H9 (cell line): Measurements from ENCODE around the gene DAAM2. TPM values are rescaled to one million over a fixed set of nuclear protein-coding genes. Genes with fewer than 3 reads are reported as not detected.

Experiments
- DNase-seq: peaks from one replicate; pipeline ENCODE4 v3.0.0-alpha.2; 2017
- H2AFZ ChIP-seq: one replicate; pipeline ENCODE4 v1.6.1; 2013; ENCODE audit warnings: mild to moderate bottlenecking, low read length, control low read depth, moderate library complexity
- H2AK5ac ChIP-seq: 2 replicates; pipeline ENCODE4 v1.6.1; 2013; ENCODE audit warnings: low read length, control low read depth, mixed read lengths; ENCODE audit not compliant: insufficient read length
- H2BK120ac ChIP-seq: one replicate; pipeline ENCODE4 v1.6.1; 2013; ENCODE audit warnings: low read depth, mild to moderate bottlenecking, low read length, control low read depth, inconsistent platforms; ENCODE audit not compliant: poor library complexity, severe bottlenecking
- H2BK12ac ChIP-seq: 2 replicates; pipeline ENCODE4 v1.6.1; 2013; ENCODE audit warnings: low read length, control low read depth, mixed read lengths, low read depth; ENCODE audit not compliant: insufficient read length
- H2BK15ac ChIP-seq: 2 replicates; pipeline ENCODE4 v1.6.1; 2013; ENCODE audit warnings: low read depth, low read length, control low read depth
- H2BK20ac ChIP-seq: one replicate; pipeline ENCODE4 v1.6.1; 2013; ENCODE audit warnings: low read depth, mild to moderate bottlenecking, low read length, control low read depth, inconsistent platforms; ENCODE audit not compliant: poor library complexity, severe bottlenecking
- H2BK5ac ChIP-seq: 2 replicates; pipeline ENCODE4 v1.6.1; 2013; ENCODE audit warnings: low read length, control low read depth, mixed read lengths; ENCODE audit not compliant: insufficient read length
- H3K14ac ChIP-seq: 2 replicates; pipeline ENCODE4 v1.6.1; 2013; ENCODE audit warnings: low read length, control low read depth; ENCODE audit not compliant: insufficient read depth
- H3K18ac ChIP-seq: 2 replicates; pipeline ENCODE4 v1.6.1; 2013; ENCODE audit warnings: low read depth, mild to moderate bottlenecking, mixed read lengths, low read length, control low read depth; ENCODE audit not compliant: insufficient read length
- H3K23ac ChIP-seq: 2 replicates; pipeline ENCODE4 v1.6.1; 2013; ENCODE audit warnings: low read length, control low read depth, mixed read lengths, low read depth; ENCODE audit not compliant: insufficient read length
- H3K23me2 ChIP-seq: 2 replicates; pipeline ENCODE4 v1.6.1; 2013; ENCODE audit warnings: low read depth, mild to moderate bottlenecking, mixed read lengths, low read length, control low read depth; ENCODE audit not compliant: insufficient read length, poor library complexity, severe bottlenecking
- H3K27ac ChIP-seq: 2 replicates; pipeline ENCODE4 v1.5.1; 2013; ENCODE audit warnings: low read length, control low read depth, mixed read lengths, low read depth; ENCODE audit not compliant: insufficient read length
- H3K27me3 ChIP-seq: 2 replicates; pipeline ENCODE4 v1.6.1; 2013; ENCODE audit warnings: low read length, control low read depth, inconsistent platforms; ENCODE audit not compliant: insufficient read depth
- H3K4ac ChIP-seq: 2 replicates; pipeline ENCODE4 v1.6.1; 2013; ENCODE audit warnings: low read depth, mild to moderate bottlenecking, control low read depth, inconsistent platforms, low read length, moderate library complexity
- H3K4me1 ChIP-seq: 2 replicates; pipeline ENCODE4 v1.6.1; 2013; ENCODE audit warnings: low read length, control low read depth, inconsistent platforms; ENCODE audit not compliant: insufficient read depth
- H3K4me2 ChIP-seq: 2 replicates; pipeline ENCODE4 v1.6.1; 2013; ENCODE audit warnings: low read length, control low read depth, mixed read lengths; ENCODE audit not compliant: insufficient read length, insufficient read depth
- H3K56ac ChIP-seq: 2 replicates; pipeline ENCODE4 v1.6.1; 2013; ENCODE audit warnings: low read depth, mild to moderate bottlenecking, mixed read lengths, low read length, control low read depth; ENCODE audit not compliant: insufficient read length
- H3K79me1 ChIP-seq: 2 replicates; pipeline ENCODE4 v1.6.1; 2013; ENCODE audit warnings: low read depth, mild to moderate bottlenecking, moderate library complexity, low read length, control low read depth, inconsistent platforms; ENCODE audit not compliant: insufficient read depth, poor library complexity, severe bottlenecking
- H3K79me2 ChIP-seq: 2 replicates; pipeline ENCODE4 v1.6.1; 2013; ENCODE audit warnings: low read length, control low read depth, inconsistent platforms; ENCODE audit not compliant: insufficient read depth
- H3K9ac ChIP-seq: 2 replicates; pipeline ENCODE4 v1.6.1; 2013; ENCODE audit warnings: low read length, control low read depth, mixed read lengths; ENCODE audit not compliant: insufficient read length; ENCODE audit errors: extremely low read depth
- H3K9me3 ChIP-seq: one replicate; pipeline ENCODE4 v1.6.1; 2013; ENCODE audit warnings: low read depth, low read length, inconsistent platforms; ENCODE audit not compliant: control insufficient read depth
- H3T11ph ChIP-seq: one replicate; pipeline ENCODE4 v1.6.1; 2013; ENCODE audit warnings: mild to moderate bottlenecking, low read length, control low read depth, inconsistent platforms
- H4K20me1 ChIP-seq: one replicate; pipeline ENCODE4 v1.6.1; 2013; ENCODE audit not compliant: control insufficient read depth, insufficient read length, insufficient read depth
- H4K5ac ChIP-seq: 2 replicates; pipeline ENCODE4 v1.6.1; 2013; ENCODE audit warnings: low read depth, mild to moderate bottlenecking, mixed read lengths, low read length, control low read depth; ENCODE audit not compliant: insufficient read length
- H4K8ac ChIP-seq: replicated peaks from 2 replicates; pipeline ENCODE4 v1.6.1; 2013; ENCODE audit warnings: low read length, control low read depth, mixed read lengths, low read depth; ENCODE audit not compliant: insufficient read length
- H4K91ac ChIP-seq: 2 replicates; pipeline ENCODE4 v1.6.1; 2013; ENCODE audit warnings: low read depth, mild to moderate bottlenecking, moderate library complexity, mixed read lengths, low read length, control low read depth; ENCODE audit not compliant: insufficient read length
- H3K27ac Mint-ChIP-seq, 3 experiments: 2 replicates in 2 of 3; 3 replicates in 1 of 3; pipeline ENCODE4 v1.8.0; 2020 to 2021; ENCODE audit warnings: mixed read lengths in 3 of 3, mild to moderate bottlenecking in 1 of 3, moderate library complexity in 1 of 3
- H3K27me3 Mint-ChIP-seq: 2 replicates; pipeline ENCODE4 v1.8.0; 2021; ENCODE audit warnings: low read depth, mild to moderate bottlenecking, moderate library complexity, mixed read lengths
- H3K36me3 Mint-ChIP-seq, 3 experiments: 2 replicates in 2 of 3; 3 replicates in 1 of 3; pipeline ENCODE4 v1.8.0; 2020 to 2021; ENCODE audit warnings: low read depth in 3 of 3, mixed read lengths in 3 of 3; ENCODE audit not compliant: insufficient read depth in 1 of 3
- H3K4me1 Mint-ChIP-seq, 2 experiments: 2 replicates each; pipeline ENCODE4 v1.8.0; 2020; ENCODE audit warnings: mixed read lengths in 2 of 2
- H3K4me3 Mint-ChIP-seq, 2 experiments: 2 replicates in 1 of 2; 3 replicates in 1 of 2; pipeline ENCODE4 v1.8.0; 2020 to 2021; ENCODE audit warnings: mild to moderate bottlenecking in 2 of 2, mixed read lengths in 2 of 2, moderate library complexity in 1 of 2
- H3K9me3 Mint-ChIP-seq, 2 experiments: 2 replicates in 1 of 2; 3 replicates in 1 of 2; pipeline ENCODE4 v1.8.0; 2020; ENCODE audit warnings: mild to moderate bottlenecking in 2 of 2, mixed read lengths in 2 of 2, moderate library complexity in 1 of 2
- CTCF ChIP-seq: fragments of 200-600 bp; sonication (generic); conservative IDR thresholded peaks from 3 replicates; pipeline ENCODE4 v1.8.0; 2021; ENCODE audit warnings: antibody characterized with exemption, mild to moderate bottlenecking
- WGBS: extraction: QIAGEN DNeasy Blood & Tissue Kit; methylation state at CpG from one replicate; pipeline ENCODE4 v1.1.7; 2013; ENCODE audit warnings: missing lambda C conversion rate, low lambda C conversion rate, mixed read lengths; ENCODE audit not compliant: insufficient read length; ENCODE audit errors: extremely low coverage; 5-methylcytosine and 5-hydroxymethylcytosine counted together
- total RNA-seq: library from RNA; stranded (reverse); gene quantifications from 2 replicates; pipeline ENCODE4 v1.2.1, GENCODE V29; 2021

The DAAM2 gene
- total RNA-seq, 1 experiment from 2014 or later: 1.1 TPM

- H3K79me1 ChIP-seq: no peaks in the 10 kb centered on the region
- DNase-seq: no peak
- H3K18ac ChIP-seq: no peak overlapping the region
- H2AFZ ChIP-seq: no peak overlapping the region
- no peak overlapping the region for H3T11ph ChIP-seq
- H3K4me2 ChIP-seq: no peak overlapping the region
- no peak overlapping the region for H2AK5ac ChIP-seq
- H3K4me1 ChIP-seq: no peaks in the 10 kb centered on the region
- Mint-ChIP-seq H3K27me3 (peaks cover 5% of the 10 kb centered on the region), H3K9me3 (no peaks in the 10 kb centered on the region), H3K36me3 (no peaks in the 10 kb centered on the region), H3K27ac (no peak overlapping the region; a peak in 1 of 7 replicates), H3K4me1 (peaks cover 9 to 12% of the 10 kb centered on the region in 2 experiments; a peak in 3 of 4 replicates), H3K4me3 (no peak overlapping the region)
- no peak overlapping the region for H3K14ac ChIP-seq
- no peak overlapping the region for H3K27ac ChIP-seq
- H3K27me3 ChIP-seq: no peaks in the 10 kb centered on the region
- no peak overlapping the region for H3K4ac ChIP-seq
- no peak overlapping the region for H2BK12ac ChIP-seq
- no peak overlapping the region for H4K5ac ChIP-seq
- no peak overlapping the region for H2BK5ac ChIP-seq
- H2BK15ac ChIP-seq: no peak overlapping the region
- H4K8ac ChIP-seq: no peak overlapping the region
- WGBS: no CpG with 5 or more reads among the region's 4 CpGs
- H3K9ac ChIP-seq: no peak overlapping the region
- H2BK20ac ChIP-seq: no peak overlapping the region
- H3K79me2 ChIP-seq: no peaks in the 10 kb centered on the region
- no peak overlapping the region for H2BK120ac ChIP-seq
- no peaks in the 10 kb centered on the region for H3K23me2 ChIP-seq
- no peak for TF ChIP-seq CTCF
- no peaks in the 10 kb centered on the region for H3K9me3 ChIP-seq
- no peaks in the 10 kb centered on the region for H4K20me1 ChIP-seq
- H4K91ac ChIP-seq: no peak overlapping the region
- H3K23ac ChIP-seq: no peak overlapping the region
- H3K56ac ChIP-seq: no peak overlapping the region
Measured at GRCh38 chr6:39851331-39851730, 59.2 kb downstream of the DAAM2 start.
